HEK293 (cell line): ENCODE results near the gene POLR3A.

Experiments
- YY1 ChIP-seq: fragments of 450-650 bp; formaldehyde crosslinking; IDR thresholded peaks from 2 replicates; pipeline ENCODE4 v1.5.1; 2018; ENCODE audit warnings: missing biosample characterization, missing genetic modification characterization
- TF ChIP-seq, protein P1 (sequence below): fragments of 450-650 bp; formaldehyde crosslinking; IDR thresholded peaks from 2 replicates; pipeline ENCODE4 v1.5.1; 2016; ENCODE audit warnings: missing biosample characterization, missing genetic modification characterization

GRCh38 chr10:77989081-77989724 is 40.1 kb downstream of the POLR3A start:
- TF ChIP-seq, protein P1, sequence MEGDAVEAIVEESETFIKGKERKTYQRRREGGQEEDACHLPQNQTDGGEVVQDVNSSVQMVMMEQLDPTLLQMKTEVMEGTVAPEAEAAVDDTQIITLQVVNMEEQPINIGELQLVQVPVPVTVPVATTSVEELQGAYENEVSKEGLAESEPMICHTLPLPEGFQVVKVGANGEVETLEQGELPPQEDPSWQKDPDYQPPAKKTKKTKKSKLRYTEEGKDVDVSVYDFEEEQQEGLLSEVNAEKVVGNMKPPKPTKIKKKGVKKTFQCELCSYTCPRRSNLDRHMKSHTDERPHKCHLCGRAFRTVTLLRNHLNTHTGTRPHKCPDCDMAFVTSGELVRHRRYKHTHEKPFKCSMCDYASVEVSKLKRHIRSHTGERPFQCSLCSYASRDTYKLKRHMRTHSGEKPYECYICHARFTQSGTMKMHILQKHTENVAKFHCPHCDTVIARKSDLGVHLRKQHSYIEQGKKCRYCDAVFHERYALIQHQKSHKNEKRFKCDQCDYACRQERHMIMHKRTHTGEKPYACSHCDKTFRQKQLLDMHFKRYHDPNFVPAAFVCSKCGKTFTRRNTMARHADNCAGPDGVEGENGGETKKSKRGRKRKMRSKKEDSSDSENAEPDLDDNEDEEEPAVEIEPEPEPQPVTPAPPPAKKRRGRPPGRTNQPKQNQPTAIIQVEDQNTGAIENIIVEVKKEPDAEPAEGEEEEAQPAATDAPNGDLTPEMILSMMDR (tag by site-specific recombination), result no peak
- TF ChIP-seq YY1 (tag by site-specific recombination), result no peak
